ENCODE data around the gene TSC22D1. TPM values are rescaled to one million over a fixed set of nuclear protein-coding genes. Genes with fewer than 3 reads are reported as not detected.

TSC22D1 gene
- total RNA-seq, 1 experiment from 2014 or later, result 194 TPM

GRCh38 chr13:44617648-44618047 lies 41.5 kb upstream of the TSC22D1 start:
- no peak overlapping the region for H3K4me2 ChIP-seq (ENCODE audit: low read length)
- intact Hi-C loops (cut with micrococcal nuclease), result no loop called here
- no peaks in the 10 kb centered on the region for H3K9me3 ChIP-seq (ENCODE audit: low read length)
- POLR2A ChIA-PET (ENCODE audit: unreplicated experiment), result no interaction called here
- no peak overlapping the region for H3K27ac ChIP-seq (ENCODE audit: low read length)
- no peaks in the 10 kb centered on the region for H3K79me2 ChIP-seq (ENCODE audit: low read length)
- H3K36me3 ChIP-seq (ENCODE audit: low read depth, low read length), result no peaks in the 10 kb centered on the region
- CTCF ChIA-PET, result no interaction called here
- H3F3A ChIP-seq (ENCODE audit: low read length, unreplicated experiment), result no peaks in the 10 kb centered on the region
- no peaks in the 10 kb centered on the region for H3K4me1 ChIP-seq (ENCODE audit: insufficient read depth, low read length)
- no peak for TF ChIP-seq EZH2phosphoT487 (IDR thresholded peaks at IDR 0.05; ENCODE audit: borderline replicate concordance, low read length)
- no peak for TF ChIP-seq CTCF (conservative IDR thresholded peaks at IDR 0.05; ENCODE audit: low read depth, low read length)
- no peak for TF ChIP-seq EZH2 (IDR thresholded peaks at IDR 0.05; ENCODE audit: low read length, unreplicated experiment)
- H3K9ac ChIP-seq (ENCODE audit: low read length), result no peak overlapping the region
- no TSS peak for BruUV-seq (replicated peaks)
- no peak for DNase-seq
- H3K9me2 ChIP-seq (replicated peaks; ENCODE audit: low read length), result no peaks in the 10 kb centered on the region
- ATAC-seq, result no peak
- H4K20me1 ChIP-seq (ENCODE audit: low read length), result no peaks in the 10 kb centered on the region
- no peak overlapping the region for H2AFZ ChIP-seq (ENCODE audit: low read length)
- no peaks in the 10 kb centered on the region for H3K27me3 ChIP-seq (ENCODE audit: low read length)
- no peak overlapping the region for H3K4me3 ChIP-seq (ENCODE audit: low read length)

GRCh38 chr13:44609137-44609536 lies 33.0 kb upstream of the TSC22D1 start:
- DNase-seq, result no peak
- no peak overlapping the region for H3K4me3 ChIP-seq (ENCODE audit: low read length)
- no peaks in the 10 kb centered on the region for H3K9me3 ChIP-seq (ENCODE audit: low read length)
- no peaks in the 10 kb centered on the region for H3K9me2 ChIP-seq (replicated peaks; ENCODE audit: low read length)
- no peaks in the 10 kb centered on the region for H3K27me3 ChIP-seq (ENCODE audit: low read length)
- POLR2A ChIA-PET (ENCODE audit: unreplicated experiment), result no interaction called here
- H2AFZ ChIP-seq (ENCODE audit: low read length), result no peak overlapping the region
- ATAC-seq, result no peak
- no peak for TF ChIP-seq EZH2phosphoT487 (IDR thresholded peaks at IDR 0.05; ENCODE audit: borderline replicate concordance, low read length)
- TF ChIP-seq CTCF (conservative IDR thresholded peaks at IDR 0.05; ENCODE audit: low read depth, low read length), result no peak
- TF ChIP-seq EZH2 (IDR thresholded peaks at IDR 0.05; ENCODE audit: low read length, unreplicated experiment), result no peak
- H3K4me1 ChIP-seq (ENCODE audit: insufficient read depth, low read length), result no peaks in the 10 kb centered on the region
- H3K9ac ChIP-seq (ENCODE audit: low read length), result no peak overlapping the region
- H3K79me2 ChIP-seq (ENCODE audit: low read length), result no peaks in the 10 kb centered on the region
- H3F3A ChIP-seq (ENCODE audit: low read length, unreplicated experiment), result no peaks in the 10 kb centered on the region
- no peaks in the 10 kb centered on the region for H4K20me1 ChIP-seq (ENCODE audit: low read length)
- no TSS peak for BruUV-seq (replicated peaks)
- intact Hi-C loops (cut with micrococcal nuclease), result no loop called here
- no peak overlapping the region for H3K4me2 ChIP-seq (ENCODE audit: low read length)
- no peak overlapping the region for H3K27ac ChIP-seq (ENCODE audit: low read length)
- no peaks in the 10 kb centered on the region for H3K36me3 ChIP-seq (ENCODE audit: low read depth, low read length)
- CTCF ChIA-PET, result interaction anchor here (0.7 kb wide), 1 partner anchor 106 kb away, joined by 3 read pairs; no protein-coding TSS in a partner anchor

GRCh38 chr13:44605721-44606120 lies 29.6 kb upstream of the TSC22D1 start:
- H3K27ac ChIP-seq (ENCODE audit: low read length), result no peak overlapping the region
- CTCF ChIA-PET, result no interaction called here
- DNase-seq, result no peak

More at GRCh38 chr13:44605721-44606120, 29.6 kb upstream of the TSC22D1 start:
- no peaks in the 10 kb centered on the region for H3K4me1 ChIP-seq (ENCODE audit: insufficient read depth, low read length)
- H3K4me3 ChIP-seq (ENCODE audit: low read length), result no peak overlapping the region
- H3K9me3 ChIP-seq (ENCODE audit: low read length), result no peaks in the 10 kb centered on the region
- H3K9ac ChIP-seq (ENCODE audit: low read length), result no peak overlapping the region
- POLR2A ChIA-PET (ENCODE audit: unreplicated experiment), result no interaction called here
- no peaks in the 10 kb centered on the region for H3K27me3 ChIP-seq (ENCODE audit: low read length)
- no TSS peak for BruUV-seq (replicated peaks)
- H4K20me1 ChIP-seq (ENCODE audit: low read length), result no peaks in the 10 kb centered on the region
- no peaks in the 10 kb centered on the region for H3K79me2 ChIP-seq (ENCODE audit: low read length)
- TF ChIP-seq EZH2 (IDR thresholded peaks at IDR 0.05; ENCODE audit: low read length, unreplicated experiment) (no peak), CTCF (conservative IDR thresholded peaks at IDR 0.05; ENCODE audit: low read depth, low read length) (no peak), EZH2phosphoT487 (IDR thresholded peaks at IDR 0.05; ENCODE audit: borderline replicate concordance, low read length) (no peak)
- no peaks in the 10 kb centered on the region for H3F3A ChIP-seq (ENCODE audit: low read length, unreplicated experiment)
- H3K9me2 ChIP-seq (replicated peaks; ENCODE audit: low read length), result no peaks in the 10 kb centered on the region
- no peak overlapping the region for H2AFZ ChIP-seq (ENCODE audit: low read length)
- no peaks in the 10 kb centered on the region for H3K36me3 ChIP-seq (ENCODE audit: low read depth, low read length)
- ATAC-seq, result no peak
- intact Hi-C loops (cut with micrococcal nuclease), result no loop called here
- no peak overlapping the region for H3K4me2 ChIP-seq (ENCODE audit: low read length)
